Stomach (tissue), 4 donors: ENCODE measurements around the gene IL1R2.

Experiments
- CTCF ChIP-seq, 7 experiments: fragments of 450-650 bp in 4 of 7; fragments of 200-600 bp in 3 of 7; sonication (generic) in 3 of 7; IDR thresholded peaks; one replicate each; pipeline ENCODE4 v1.5.1; 2016 to 2019; ENCODE audit warnings: antibody characterized with exemption in 7 of 7, control low read depth in 2 of 7, mild to moderate bottlenecking in 1 of 7
- EP300 ChIP-seq: sonication (generic); formaldehyde crosslinking; IDR thresholded peaks from one replicate; pipeline ENCODE4 v1.6.1; 2017; ENCODE audit warnings: antibody characterized with exemption
- POLR2A ChIP-seq, 4 donors: fragments of 450-650 bp; IDR thresholded peaks; one replicate each; pipeline ENCODE4 v1.6.1; 2016; ENCODE audit warnings: antibody characterized with exemption in 4 of 4, control low read depth in 2 of 4, mild to moderate bottlenecking in 1 of 4, moderate library complexity in 1 of 4
- POLR2AphosphoS5 ChIP-seq, 3 donors: sonication (generic); formaldehyde crosslinking; IDR thresholded peaks; one replicate each; pipeline ENCODE4 v1.6.1; 2016; ENCODE audit warnings: antibody characterized with exemption in 3 of 3

GRCh38 chr2:102002228-102002627 lies 10.5 kb downstream of the IL1R2 start:
- TF ChIP-seq POLR2A (IDR thresholded peaks at IDR 0.05) (no peak), CTCF (IDR thresholded peaks at IDR 0.05) (no peak), EP300 (no peak), POLR2AphosphoS5 (IDR thresholded peaks at IDR 0.05) (no peak)
